ENCODE results near the gene HOTAIR. TPM values are rescaled to one million over a fixed set of nuclear protein-coding genes. Genes with fewer than 3 reads are reported as not detected.
A peak's percentile ranks its signal among the peaks of the same experiment; 100 is the strongest.

The HOTAIR gene
- total RNA-seq, 1 donor from 2014 or later = 1.4 TPM

- peaks cover 34% of the 10 kb centered on the region for H3K27me3 Mint-ChIP-seq (ENCODE audit: unreplicated experiment)
- peaks cover 54% of the 10 kb centered on the region for H3K4me1 Mint-ChIP-seq (ENCODE audit: unreplicated experiment)
- H3K4me3 Mint-ChIP-seq (ENCODE audit: unreplicated experiment) = no peak overlapping the region
- no peak for DNase-seq (ENCODE audit: low spot score)
- H3K36me3 Mint-ChIP-seq (ENCODE audit: low read depth, unreplicated experiment) = no peaks in the 10 kb centered on the region
- peak overlapping the region; percentile 89 for H3K27ac Mint-ChIP-seq (ENCODE audit: unreplicated experiment)
- TF ChIP-seq CTCF (IDR thresholded peaks at IDR 0.05; ENCODE audit: unreplicated experiment) = no peak
- H3K9me3 Mint-ChIP-seq (ENCODE audit: unreplicated experiment) = no peaks in the 10 kb centered on the region
These were observed 8.8 kb upstream of the HOTAIR start for GRCh38 chr12:53983568-53983949.

- Mint-ChIP-seq H3K36me3 (ENCODE audit: low read depth, unreplicated experiment) (no peaks in the 10 kb centered on the region), H3K4me3 (ENCODE audit: unreplicated experiment) (no peak overlapping the region), H3K27ac (ENCODE audit: unreplicated experiment) (peak overlapping the region; percentile 89), H3K4me1 (ENCODE audit: unreplicated experiment) (peaks cover 48% of the 10 kb centered on the region), H3K27me3 (ENCODE audit: unreplicated experiment) (peaks cover 34% of the 10 kb centered on the region), H3K9me3 (ENCODE audit: unreplicated experiment) (no peaks in the 10 kb centered on the region)
- DNase-seq (ENCODE audit: low spot score) = no peak
- TF ChIP-seq CTCF (IDR thresholded peaks at IDR 0.05; ENCODE audit: unreplicated experiment) = no peak
These were observed 8.2 kb upstream of the HOTAIR start for GRCh38 chr12:53982648-53983567.

- Mint-ChIP-seq H3K4me3 (ENCODE audit: unreplicated experiment) (no peak overlapping the region), H3K9me3 (ENCODE audit: unreplicated experiment) (no peaks in the 10 kb centered on the region), H3K36me3 (ENCODE audit: low read depth, unreplicated experiment) (no peaks in the 10 kb centered on the region), H3K27ac (ENCODE audit: unreplicated experiment) (no peak overlapping the region), H3K4me1 (ENCODE audit: unreplicated experiment) (peaks cover 40% of the 10 kb centered on the region), H3K27me3 (ENCODE audit: unreplicated experiment) (peaks cover 34% of the 10 kb centered on the region)
- TF ChIP-seq CTCF (IDR thresholded peaks at IDR 0.05; ENCODE audit: unreplicated experiment) = no peak
- DNase-seq (ENCODE audit: low spot score) = no peak
These were observed 7.1 kb upstream of the HOTAIR start for GRCh38 chr12:53981634-53982565.

- TF ChIP-seq CTCF (IDR thresholded peaks at IDR 0.05; ENCODE audit: unreplicated experiment) = no peak
- H3K4me1 Mint-ChIP-seq (ENCODE audit: unreplicated experiment) = peaks cover 33% of the 10 kb centered on the region
These were observed 6.2 kb upstream of the HOTAIR start for GRCh38 chr12:53980802-53981496.

More at GRCh38 chr12:53980802-53981496, 6.2 kb upstream of the HOTAIR start:
- Mint-ChIP-seq H3K27ac (ENCODE audit: unreplicated experiment) (no peak overlapping the region), H3K9me3 (ENCODE audit: unreplicated experiment) (no peaks in the 10 kb centered on the region), H3K4me3 (ENCODE audit: unreplicated experiment) (no peak overlapping the region), H3K36me3 (ENCODE audit: low read depth, unreplicated experiment) (no peaks in the 10 kb centered on the region), H3K27me3 (ENCODE audit: unreplicated experiment) (peaks cover 33% of the 10 kb centered on the region)
- no peak for DNase-seq (ENCODE audit: low spot score)
